HepG2 (cell line): ENCODE data around the gene STAT4. TPM values are rescaled to one million over a fixed set of nuclear protein-coding genes. Genes with fewer than 3 reads are reported as not detected.

Experiments
- ATAC-seq: fragments of 200-7000 bp; cut with Tn5 transposase; 3 replicates; pipeline ENCODE4 v1.9.1; 2020; ENCODE audit warnings: mild to moderate bottlenecking, moderate library complexity
- BruUV-seq: library from RNA; stranded (reverse); fragments of 400-500 nt; replicated peaks from 2 replicates; lab custom pipeline; 2021; lab: Mats Ljungman, UMichigan
- CTCF ChIA-PET: fragments of 300-600 bp; formaldehyde crosslinking; extraction: SDS; loops from one replicate; lab custom pipeline; 2021; ENCODE audit warnings: low total read pairs, inconsistent platforms, low intra/inter-chr PET ratio; lab: Yijun Ruan, JAX
- POLR2A ChIA-PET: fragments of 350-600 bp; sonication (Branson Sonifier 250); formaldehyde crosslinking; loops from one replicate; lab custom pipeline; 2020; ENCODE audit warnings: antibody characterized with exemption, inconsistent platforms; lab: Yijun Ruan, JAX
- DNase-seq: peaks from one replicate; pipeline ENCODE4 v3.0.0-alpha.2; 2015; ENCODE audit warnings: low spot score
- FAIRE-seq: peaks from 3 replicates; lab custom pipeline; 2011; peaks lifted over from hg19 to GRCh38; lab: Jason Lieb, UNC
- H2AFZ ChIP-seq: one replicate; pipeline ENCODE4 v1.6.1; 2011; ENCODE audit warnings: low read length, inconsistent platforms
- H3K27ac ChIP-seq: fragments of 300-600 bp; 3 replicates; pipeline ENCODE4 v1.8.0; 2011; ENCODE audit warnings: mixed run types, mild to moderate bottlenecking, mixed read lengths, low read length, inconsistent platforms; ENCODE audit not compliant: insufficient read depth; ENCODE audit errors: extremely low read length
- H3K27me3 ChIP-seq, 2 experiments: fragments of 200-600 bp in 1 of 2; 2 replicates in 1 of 2; 3 replicates in 1 of 2; pipeline versions ENCODE4 v1.6.0 to v1.8.0; 2011; ENCODE audit warnings: low read length in 2 of 2, mild to moderate bottlenecking in 2 of 2, moderate library complexity in 2 of 2, inconsistent platforms in 1 of 2; ENCODE audit not compliant: insufficient read depth in 2 of 2, control insufficient read depth in 1 of 2
- H3K36me3 ChIP-seq, 2 experiments: fragments of 200-600 bp in 1 of 2; replicated peaks in 1 of 2; 2 replicates in 1 of 2; 3 replicates in 1 of 2; pipeline versions ENCODE4 v1.5.1 to v1.8.0; 2011; ENCODE audit warnings: low read length in 2 of 2, inconsistent platforms in 1 of 2; ENCODE audit not compliant: insufficient read depth in 2 of 2, control insufficient read depth in 1 of 2
- H3K4me1 ChIP-seq: 2 replicates; pipeline ENCODE4 v1.5.1; 2012; ENCODE audit warnings: low read length, inconsistent platforms; ENCODE audit not compliant: insufficient read depth
- H3K4me2 ChIP-seq: 2 replicates; pipeline ENCODE4 v1.6.0; 2011; ENCODE audit warnings: low read depth, low read length, inconsistent platforms
- H3K4me3 ChIP-seq, 3 experiments: fragments of 200-600 bp in 1 of 3; sonication (generic), shearing (Covaris generic) in 1 of 3; replicated peaks in 1 of 3; 2 replicates each; pipeline ENCODE4 v1.5.1; 2011 to 2016; ENCODE audit warnings: low read length in 3 of 3, inconsistent platforms in 2 of 3, low read depth in 2 of 3, mild to moderate bottlenecking in 2 of 3, control low read depth in 1 of 3, mixed read lengths in 1 of 3; ENCODE audit not compliant: insufficient read depth in 1 of 3
- H3K79me2 ChIP-seq: one replicate; pipeline ENCODE4 v1.6.1; 2011; ENCODE audit warnings: low read length, inconsistent platforms; ENCODE audit not compliant: insufficient read depth
- H3K9ac ChIP-seq: 2 replicates; pipeline ENCODE4 v1.6.0; 2011; ENCODE audit warnings: mild to moderate bottlenecking, low read depth, low read length, inconsistent platforms; ENCODE audit not compliant: insufficient read depth
- H3K9me3 ChIP-seq: 2 replicates; pipeline ENCODE4 v1.5.1; 2012; ENCODE audit warnings: mild to moderate bottlenecking, low read length
- H4K20me1 ChIP-seq: 2 replicates; pipeline ENCODE4 v1.6.0; 2011; ENCODE audit warnings: inconsistent platforms, mild to moderate bottlenecking, low read length, moderate library complexity; ENCODE audit not compliant: insufficient read depth
- HMGXB3 ChIP-seq: sonication (generic); formaldehyde crosslinking; IDR thresholded peaks from 2 replicates; pipeline ENCODE4 v1.4.0; 2020; ENCODE audit warnings: missing genetic modification reagents, borderline replicate concordance
- KDM5B ChIP-seq: sonication (generic); formaldehyde crosslinking; IDR thresholded peaks from 2 replicates; pipeline ENCODE4 v1.4.0; 2020; ENCODE audit warnings: missing genetic modification reagents, mild to moderate bottlenecking, borderline replicate concordance
- YY1 ChIP-seq: IDR thresholded peaks from 2 replicates; pipeline ENCODE4 v1.6.1; 2011; ENCODE audit warnings: low read length, low read depth, moderate library complexity, mild to moderate bottlenecking; ENCODE audit not compliant: insufficient read depth, insufficient replicate concordance
- ZC3H13 ChIP-seq: sonication (generic); formaldehyde crosslinking; IDR thresholded peaks from 2 replicates; pipeline ENCODE4 v1.8.1; 2023; ENCODE audit warnings: mild to moderate bottlenecking, missing genetic modification reagents, moderate library complexity
- ZNF20 ChIP-seq: sonication (generic); formaldehyde crosslinking; IDR thresholded peaks from 2 replicates; pipeline ENCODE4 v1.4.0; 2020; ENCODE audit warnings: mild to moderate bottlenecking, moderate library complexity, missing genetic modification reagents
- ZNF7 ChIP-seq: IDR thresholded peaks from 2 replicates; pipeline ENCODE4 v1.6.1; 2016; ENCODE audit warnings: missing biosample characterization, missing genetic modification reagents
- WGBS: methylation state at CpG from one replicate; pipeline ENCODE4 v1.1.6; 2017; ENCODE audit warnings: low lambda C conversion rate; 5-methylcytosine and 5-hydroxymethylcytosine counted together
- in situ Hi-C: cut with HindIII; loops from 2 replicates; pipeline ENCODE4 v1.10.0; 2017; ENCODE audit warnings: low pct_unique_long_range_greater_than_20kb; ENCODE audit not compliant: extremely low pct_ligation_motif_present
- intact Hi-C: fragments of 100-400 bp; cut with micrococcal nuclease; formaldehyde crosslinking; loops from one replicate; pipeline ENCODE4 v1.10.0; 2022; ENCODE audit not compliant: unreplicated experiment
- polyA plus RNA-seq, 8 experiments: library from polyadenylated mRNA; depleted of rRNA in 3 of 8; stranded (reverse) in 7 of 8; unstranded in 1 of 8; fragments of >200 nt; fragmentation: Illumina TruSeq in 4 of 8; extraction: Trizol in 4 of 8; gene quantifications; 2 replicates each; pipeline versions ENCODE4 v1.2.1 to v1.2.3, GENCODE V29; 2011 to 2016; ENCODE audit warnings: low read depth in 4 of 8, missing spikeins in 1 of 8, mixed read lengths in 1 of 8; ENCODE audit not compliant: insufficient read depth in 1 of 8
- total RNA-seq, 5 experiments: library from RNA; depleted of rRNA; stranded (reverse); fragments of >200 nt; fragmentation: Illumina TruSeq; extraction: Trizol; gene quantifications; 2 replicates each; pipeline ENCODE4 v1.2.3, GENCODE V29; 2016; ENCODE audit warnings: low read depth in 1 of 5

Gene STAT4
- total and polyA plus RNA-seq, 2 of the 13 experiments (the other 11 are each of a cell fraction or from before 2014, with no cell fraction given): 0.37 TPM; not detected in 1

- DNase-seq (no peak), ATAC-seq (no peak), FAIRE-seq (no peak)
- H3K27ac ChIP-seq: no peak overlapping the region
- no peak overlapping the region for H2AFZ ChIP-seq
- no peaks in the 10 kb centered on the region for H4K20me1 ChIP-seq
- in situ Hi-C loops (no loop called here), intact Hi-C loops (no loop called here)
- ChIA-PET CTCF (no interaction called here), POLR2A (no interaction called here)
- no peak overlapping the region for H3K4me2 ChIP-seq
- H3K4me3 ChIP-seq: no peak overlapping the region
- no peaks in the 10 kb centered on the region for H3K4me1 ChIP-seq
- BruUV-seq: no TSS peak
- 4% methylated on average over 2 of the region's 2 CpGs for WGBS
- no peaks in the 10 kb centered on the region for H3K36me3 ChIP-seq
- TF ChIP-seq YY1 (no peak), KDM5B (no peak), ZNF7 (CRISPR knock-in tag) (no peak), ZC3H13 (CRISPR knock-in tag) (no peak), ZNF20 (CRISPR knock-in tag) (no peak), HMGXB3 (no peak)
- no peaks in the 10 kb centered on the region for H3K27me3 ChIP-seq
- no peak overlapping the region for H3K9ac ChIP-seq
- no peaks in the 10 kb centered on the region for H3K9me3 ChIP-seq
- H3K79me2 ChIP-seq: no peaks in the 10 kb centered on the region
Observed at GRCh38 chr2:191177751-191178736, 27.2 kb upstream of the STAT4 start.
